Hippocampal formation (tissue), 2 donors: ENCODE data around the gene SMARCC2.
"Not testable (repeated sequence)": the region's sequence is repeated elsewhere in the genome, so short reads cannot be mapped to it uniquely, and the experiment has no call there.

ENCODE experiments used
- DNase-seq, 2 donors: peaks; one replicate each; lab custom pipeline; 2025; lab: John Stamatoyannopoulos, UW

Gene SMARCC2

GRCh38 chr12:56163533-56164344 is 25.5 kb downstream of the SMARCC2 start:
- DNase-seq = no peak

GRCh38 chr12:56162468-56163290 is 26.6 kb downstream of the SMARCC2 start:
- DNase-seq = no peak

GRCh38 chr12:56161690-56162351 is 27.5 kb downstream of the SMARCC2 start:
- DNase-seq = no peak

- no peak for DNase-seq
These were observed 28.2 kb downstream of the SMARCC2 start for GRCh38 chr12:56160894-56161689.

- no peak for DNase-seq
These were observed 29.0 kb downstream of the SMARCC2 start for GRCh38 chr12:56160193-56160763.

GRCh38 chr12:56159482-56160192 is 29.6 kb downstream of the SMARCC2 start:
- DNase-seq = no peak

GRCh38 chr12:56158926-56159461 is 30.3 kb downstream of the SMARCC2 start:
- DNase-seq = peak; percentile 18 to 32

- peak; percentile 92 to 99 for DNase-seq
These were observed 31.0 kb downstream of the SMARCC2 start, which contains the start of gene MYL6 for GRCh38 chr12:56158029-56158925. MYL6 (plus strand) TSS chr12:56158359; CDS start chr12:56158402, 43 bp downstream.

- DNase-seq = peak; percentile 63 to 87
These were observed 31.9 kb downstream of the SMARCC2 start for GRCh38 chr12:56157201-56158028.

- not testable (repeated sequence) for DNase-seq
These were observed 32.7 kb downstream of the SMARCC2 start for GRCh38 chr12:56156464-56157200.

- DNase-seq = no peak
These were observed 33.9 kb downstream of the SMARCC2 start for GRCh38 chr12:56155256-56155845.

GRCh38 chr12:56154818-56155217 is 34.5 kb downstream of the SMARCC2 start:
- no peak for DNase-seq

- DNase-seq = no peak
These were observed 35.0 kb downstream of the SMARCC2 start for GRCh38 chr12:56154246-56154771.

GRCh38 chr12:56153678-56154065 is 35.6 kb downstream of the SMARCC2 start:
- DNase-seq = no peak

GRCh38 chr12:56152756-56153677 is 36.3 kb downstream of the SMARCC2 start:
- DNase-seq = no peak
